PC-3 (cell line): Measurements from ENCODE around the gene EEF1AKMT4.

ENCODE experiments used
- CTCF ChIP-seq: fragments of 300-600 bp; sonication (generic); conservative IDR thresholded peaks from 2 replicates; pipeline ENCODE4 v1.5.1; 2017; ENCODE audit warnings: antibody characterized with exemption, low read depth, mild to moderate bottlenecking, low read length
- EZH2 ChIP-seq: fragments of 300-600 bp; sonication (generic); IDR thresholded peaks from one replicate; pipeline ENCODE4 v1.6.1; 2017; ENCODE audit warnings: antibody characterized with exemption, mild to moderate bottlenecking, low read length; ENCODE audit not compliant: unreplicated experiment
- EZH2phosphoT487 ChIP-seq: fragments of 300-600 bp; sonication (generic); IDR thresholded peaks from 2 replicates; pipeline ENCODE4 v1.6.1; 2018; ENCODE audit warnings: mild to moderate bottlenecking, antibody characterized with exemption, low read length, borderline replicate concordance

GRCh38 chr3:184234224-184234623 is 15.2 kb upstream of the EEF1AKMT4 start:
- TF ChIP-seq EZH2, result no peak
- peak; percentile 56 for TF ChIP-seq CTCF
- no peak for TF ChIP-seq EZH2phosphoT487
